GM23338 (cell line): ENCODE measurements around the gene KIAA1191. TPM values are rescaled to one million over a fixed set of nuclear protein-coding genes. Genes with fewer than 3 reads are reported as not detected.

Source experiments
- CREB1 ChIP-seq: fragments of 250-450 bp; sonication (Bioruptor Pico); IDR thresholded peaks from 2 replicates; pipeline ENCODE4 v1.5.0; 2020; ENCODE audit warnings: low read depth, mild to moderate bottlenecking, moderate library complexity
- CTCF ChIP-seq, 2 experiments: fragments of 200-600 bp in 1 of 2; sonication (generic) in 1 of 2; conservative IDR thresholded peaks; 2 replicates each; pipeline versions ENCODE4 v1.5.1 to v1.6.1; 2016 to 2017; ENCODE audit warnings: antibody characterized with exemption in 2 of 2, low read depth in 2 of 2, mild to moderate bottlenecking in 2 of 2, moderate library complexity in 1 of 2
- ETS1 ChIP-seq: IDR thresholded peaks from 2 replicates; pipeline ENCODE4 v1.6.1; 2016; ENCODE audit warnings: antibody characterized with exemption
- EZH2phosphoT487 ChIP-seq: fragments of 200-600 bp; sonication (generic); IDR thresholded peaks from one replicate; pipeline ENCODE4 v1.8.1; 2018; ENCODE audit warnings: antibody characterized with exemption; ENCODE audit not compliant: unreplicated experiment
- JUNB ChIP-seq: IDR thresholded peaks from one replicate; pipeline ENCODE4 v1.6.1; 2016; ENCODE audit warnings: antibody characterized with exemption; ENCODE audit not compliant: unreplicated experiment
- NANOG ChIP-seq: IDR thresholded peaks from 2 replicates; pipeline ENCODE4 v1.6.1; 2016; ENCODE audit warnings: antibody characterized with exemption, borderline replicate concordance
- STAT1 ChIP-seq: IDR thresholded peaks from one replicate; pipeline ENCODE4 v1.6.1; 2016; ENCODE audit warnings: antibody characterized with exemption; ENCODE audit not compliant: unreplicated experiment
- ZNF114 ChIP-seq: fragments of 250-450 bp; sonication (Bioruptor Pico); IDR thresholded peaks from 2 replicates; pipeline ENCODE4 v1.5.0; 2020; ENCODE audit warnings: mild to moderate bottlenecking, moderate library complexity
- ZNF462 ChIP-seq: fragments of 250-450 bp; sonication (Bioruptor Pico); IDR thresholded peaks from 2 replicates; pipeline ENCODE4 v1.5.0; 2020; ENCODE audit warnings: mild to moderate bottlenecking, moderate library complexity
- polyA plus RNA-seq: library from polyadenylated mRNA; unstranded; fragments of >200 nt; fragmentation: Nextera tagmentation; extraction: Ambion mirVana; gene quantifications from 2 replicates; pipeline ENCODE4 v1.2.1, GENCODE V29; 2016
- total RNA-seq: library from RNA; depleted of rRNA; stranded (reverse); fragments of >200 nt; shearing (Covaris generic); gene quantifications from 2 replicates; pipeline ENCODE4 v1.2.3, GENCODE V29; 2014

Gene KIAA1191
- total and polyA plus RNA-seq, 2 experiments from 2014 or later: 52.3 to 87.2 TPM

GRCh38 chr5:176396330-176396729 is 34.8 kb upstream of the KIAA1191 start (continued):
- TF ChIP-seq ZNF462 (CRISPR knock-in tag) (no peak), STAT1 (no peak), EZH2phosphoT487 (no peak), CTCF (conservative IDR thresholded peaks at IDR 0.05; ENCODE audit: low read depth in 2 of 2) (no peak), CREB1 (CRISPR knock-in tag) (no peak), JUNB (no peak), ZNF114 (CRISPR knock-in tag) (no peak), ETS1 (no peak), NANOG (no peak)
